Neutrophil (primary cell): ENCODE data around the gene CACNA2D2.

Source experiments
- H3K27ac ChIP-seq: fragments of 200-600 bp; sonication (generic); 2 replicates; pipeline ENCODE4 v1.5.1; 2016; ENCODE audit warnings: mild to moderate bottlenecking, moderate library complexity
- H3K27me3 ChIP-seq: fragments of 200-600 bp; sonication (generic); 2 replicates; pipeline ENCODE4 v1.6.0; 2016; ENCODE audit warnings: mild to moderate bottlenecking
- H3K36me3 ChIP-seq: fragments of 200-600 bp; sonication (generic); 2 replicates; pipeline ENCODE4 v1.5.1; 2017
- H3K4me1 ChIP-seq, 2 experiments: fragments of 200-600 bp in 1 of 2; sonication (generic) in 1 of 2; 1 replicate in 1 of 2; 2 replicates in 1 of 2; pipeline versions ENCODE4 v1.5.1 to v1.6.1; 2013 to 2016; ENCODE audit warnings: low read depth in 1 of 2, low read length in 1 of 2, mild to moderate bottlenecking in 1 of 2, moderate library complexity in 1 of 2; ENCODE audit not compliant: control insufficient read depth in 1 of 2, insufficient read depth in 1 of 2
- H3K4me3 ChIP-seq, 2 experiments: fragments of 200-600 bp in 1 of 2; sonication (generic) in 1 of 2; 1 replicate in 1 of 2; 2 replicates in 1 of 2; pipeline ENCODE4 v1.5.1; 2013 to 2016; ENCODE audit warnings: low read depth in 1 of 2, low read length in 1 of 2, mild to moderate bottlenecking in 1 of 2, moderate library complexity in 1 of 2
- H3K9me3 ChIP-seq: fragments of 200-600 bp; sonication (generic); 2 replicates; pipeline ENCODE4 v1.5.1; 2016
- CTCF ChIP-seq: fragments of 200-600 bp; sonication (generic); IDR thresholded peaks from 2 replicates; pipeline ENCODE4 v1.5.1; 2016; ENCODE audit warnings: antibody characterized with exemption

CACNA2D2 gene

GRCh38 chr3:50445919-50446318 lies 57.5 kb downstream of the CACNA2D2 start:
- no peaks in the 10 kb centered on the region for H3K36me3 ChIP-seq
- peaks cover 10% of the 10 kb centered on the region for H3K27me3 ChIP-seq
- H3K4me1 ChIP-seq: peaks cover 6 to 22% of the 10 kb centered on the region in 2 experiments
- no peaks in the 10 kb centered on the region for H3K9me3 ChIP-seq
- no peak overlapping the region for H3K4me3 ChIP-seq
- no peak for TF ChIP-seq CTCF
- H3K27ac ChIP-seq: no peak overlapping the region

- no peaks in the 10 kb centered on the region for H3K27me3 ChIP-seq
- H3K4me3 ChIP-seq: no peak overlapping the region
- no peak overlapping the region for H3K27ac ChIP-seq
- H3K9me3 ChIP-seq: no peaks in the 10 kb centered on the region
- no peaks in the 10 kb centered on the region for H3K36me3 ChIP-seq
- no peak for TF ChIP-seq CTCF
- H3K4me1 ChIP-seq: peaks cover 6 to 12% of the 10 kb centered on the region in 2 experiments
Observed at GRCh38 chr3:50444782-50445181, 58.7 kb downstream of the CACNA2D2 start.

GRCh38 chr3:50444213-50444612 lies 59.2 kb downstream of the CACNA2D2 start:
- Histone ChIP-seq H3K36me3 (no peaks in the 10 kb centered on the region), H3K27ac (no peak overlapping the region), H3K27me3 (no peaks in the 10 kb centered on the region), H3K4me1 (peaks cover 6 to 12% of the 10 kb centered on the region in 2 experiments), H3K4me3 (no peak overlapping the region), H3K9me3 (no peaks in the 10 kb centered on the region)
- TF ChIP-seq CTCF: no peak

GRCh38 chr3:50442945-50443579 lies 60.4 kb downstream of the CACNA2D2 start:
- no peaks in the 10 kb centered on the region for H3K36me3 ChIP-seq
- TF ChIP-seq CTCF: no peak
- peaks cover 6 to 12% of the 10 kb centered on the region in 2 experiments for H3K4me1 ChIP-seq
- H3K27me3 ChIP-seq: no peaks in the 10 kb centered on the region
- H3K4me3 ChIP-seq: no peak overlapping the region
- no peak overlapping the region for H3K27ac ChIP-seq
- no peaks in the 10 kb centered on the region for H3K9me3 ChIP-seq

GRCh38 chr3:50441424-50442217 lies 61.8 kb downstream of the CACNA2D2 start:
- Histone ChIP-seq H3K9me3 (no peaks in the 10 kb centered on the region), H3K36me3 (no peaks in the 10 kb centered on the region)
- TF ChIP-seq CTCF: no peak

More at GRCh38 chr3:50441424-50442217, 61.8 kb downstream of the CACNA2D2 start:
- Histone ChIP-seq H3K4me1 (no peaks in the 10 kb centered on the region), H3K4me3 (no peak overlapping the region), H3K27me3 (no peaks in the 10 kb centered on the region), H3K27ac (no peak overlapping the region)
